Measurements from ENCODE around the gene KCNE2. TPM values are rescaled to one million over a fixed set of nuclear protein-coding genes. Genes with fewer than 3 reads are reported as not detected.

Gene KCNE2
- total RNA-seq, 1 experiment from 2014 or later, result not detected

DNA sequence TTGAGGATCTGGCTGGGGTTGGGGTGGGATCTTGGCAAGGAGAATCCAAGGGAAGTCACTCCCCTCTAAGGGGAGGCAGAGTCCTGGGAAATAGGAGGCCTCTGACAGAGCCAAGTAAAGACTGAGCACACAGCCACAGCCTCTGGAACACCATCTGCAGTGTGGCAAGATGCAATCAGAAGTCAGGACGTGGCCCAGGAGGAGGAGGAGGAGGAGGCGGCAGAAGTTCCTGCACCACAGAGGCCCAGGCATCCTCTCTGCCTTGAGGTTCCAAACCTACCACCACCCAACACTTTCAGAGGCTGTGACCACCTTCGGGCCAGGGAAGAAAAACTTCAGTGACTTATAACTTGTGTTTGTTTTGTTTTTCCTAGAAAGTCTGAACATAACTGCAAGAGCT lies 23.7 kb upstream of the KCNE2 start:
- Histone ChIP-seq H3K27me3 (replicated peaks; ENCODE audit: control insufficient read depth, insufficient read depth, low read length) (no peaks in the 10 kb centered on the region), H3K4me1 (no peaks in the 10 kb centered on the region), H3K4me3 (ENCODE audit: low read depth, low read length) (no peak overlapping the region), H3K9me3 (no peaks in the 10 kb centered on the region), H3K36me3 (ENCODE audit: control insufficient read depth, insufficient read depth, low read length) (no peaks in the 10 kb centered on the region)
- intact Hi-C loops (cut with micrococcal nuclease; ENCODE audit: unreplicated experiment), result no loop called here
- no peak for DNase-seq
- H3K27me3 Mint-ChIP-seq (ENCODE audit: insufficient read depth, unreplicated experiment), result no peaks in the 10 kb centered on the region
- no peaks in the 10 kb centered on the region for H3K36me3 Mint-ChIP-seq (ENCODE audit: insufficient read depth, unreplicated experiment)
- H3K4me3 Mint-ChIP-seq (ENCODE audit: unreplicated experiment), result no peak overlapping the region
- ChIA-PET CTCF (no interaction called here), POLR2A (no interaction called here)
- TF ChIP-seq, protein P1, sequence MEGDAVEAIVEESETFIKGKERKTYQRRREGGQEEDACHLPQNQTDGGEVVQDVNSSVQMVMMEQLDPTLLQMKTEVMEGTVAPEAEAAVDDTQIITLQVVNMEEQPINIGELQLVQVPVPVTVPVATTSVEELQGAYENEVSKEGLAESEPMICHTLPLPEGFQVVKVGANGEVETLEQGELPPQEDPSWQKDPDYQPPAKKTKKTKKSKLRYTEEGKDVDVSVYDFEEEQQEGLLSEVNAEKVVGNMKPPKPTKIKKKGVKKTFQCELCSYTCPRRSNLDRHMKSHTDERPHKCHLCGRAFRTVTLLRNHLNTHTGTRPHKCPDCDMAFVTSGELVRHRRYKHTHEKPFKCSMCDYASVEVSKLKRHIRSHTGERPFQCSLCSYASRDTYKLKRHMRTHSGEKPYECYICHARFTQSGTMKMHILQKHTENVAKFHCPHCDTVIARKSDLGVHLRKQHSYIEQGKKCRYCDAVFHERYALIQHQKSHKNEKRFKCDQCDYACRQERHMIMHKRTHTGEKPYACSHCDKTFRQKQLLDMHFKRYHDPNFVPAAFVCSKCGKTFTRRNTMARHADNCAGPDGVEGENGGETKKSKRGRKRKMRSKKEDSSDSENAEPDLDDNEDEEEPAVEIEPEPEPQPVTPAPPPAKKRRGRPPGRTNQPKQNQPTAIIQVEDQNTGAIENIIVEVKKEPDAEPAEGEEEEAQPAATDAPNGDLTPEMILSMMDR (IDR thresholded peaks at IDR 0.05; ENCODE audit: insufficient read depth in 1 of 2, low read depth in 1 of 2, low read length in 1 of 2, severe bottlenecking in 1 of 2, unreplicated experiment in 1 of 2), result no peak
- H3K4me1 Mint-ChIP-seq (ENCODE audit: low read depth, unreplicated experiment), result no peaks in the 10 kb centered on the region
- no peaks in the 10 kb centered on the region for H3K9me3 Mint-ChIP-seq (ENCODE audit: unreplicated experiment)
- BruUV-seq (replicated peaks), result no TSS peak
- H3K27ac Mint-ChIP-seq (ENCODE audit: unreplicated experiment), result no peak overlapping the region

- no peaks in the 10 kb centered on the region for H3K27me3 ChIP-seq (replicated peaks; ENCODE audit: control insufficient read depth, insufficient read depth, low read length)
Observed at GRCh38 chr21:34342476-34342875, 21.3 kb upstream of the KCNE2 start.

DNA sequence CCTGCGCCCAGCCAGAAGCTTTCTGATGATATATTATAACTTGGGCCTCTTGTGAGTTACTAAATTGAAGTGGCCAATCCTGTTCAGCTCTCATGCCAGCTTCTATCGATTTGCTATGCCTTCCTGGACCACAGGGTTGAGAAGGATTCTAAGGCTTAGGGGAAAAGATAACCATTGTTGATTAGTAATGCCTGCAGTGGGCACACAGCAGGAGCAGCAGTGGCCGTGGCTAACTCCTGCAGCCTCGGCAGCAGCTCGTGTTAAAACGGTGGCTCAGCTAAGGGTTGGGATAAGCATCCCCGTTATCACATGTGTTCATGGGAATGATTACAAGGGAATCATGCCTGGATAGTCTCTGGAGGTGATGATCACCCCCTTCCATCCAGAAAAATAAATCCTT lies 20.5 kb upstream of the KCNE2 start:
- H3K36me3 Mint-ChIP-seq (ENCODE audit: insufficient read depth, unreplicated experiment), result no peaks in the 10 kb centered on the region
- no peaks in the 10 kb centered on the region for H3K9me3 Mint-ChIP-seq (ENCODE audit: unreplicated experiment)
- CTCF ChIA-PET, result no interaction called here
- TF ChIP-seq, protein P1 (IDR thresholded peaks at IDR 0.05; ENCODE audit: insufficient read depth in 1 of 2, low read depth in 1 of 2, low read length in 1 of 2, severe bottlenecking in 1 of 2, unreplicated experiment in 1 of 2), result no peak
- H3K4me1 Mint-ChIP-seq (ENCODE audit: low read depth, unreplicated experiment), result no peaks in the 10 kb centered on the region
- Histone ChIP-seq H3K4me1 (no peaks in the 10 kb centered on the region), H3K36me3 (ENCODE audit: control insufficient read depth, insufficient read depth, low read length) (no peaks in the 10 kb centered on the region), H3K9me3 (no peaks in the 10 kb centered on the region), H3K27me3 (replicated peaks; ENCODE audit: control insufficient read depth, insufficient read depth, low read length) (no peaks in the 10 kb centered on the region), H3K4me3 (ENCODE audit: low read depth, low read length) (no peak overlapping the region)
- intact Hi-C loops (cut with micrococcal nuclease; ENCODE audit: unreplicated experiment), result no loop called here
- POLR2A ChIA-PET, result no interaction called here
- BruUV-seq (replicated peaks), result no TSS peak
- no peaks in the 10 kb centered on the region for H3K27me3 Mint-ChIP-seq (ENCODE audit: insufficient read depth, unreplicated experiment)
- no peak overlapping the region for H3K27ac Mint-ChIP-seq (ENCODE audit: unreplicated experiment)
- no peak for DNase-seq
- no peak overlapping the region for H3K4me3 Mint-ChIP-seq (ENCODE audit: unreplicated experiment)

More at GRCh38 chr21:34342476-34342875, 21.3 kb upstream of the KCNE2 start:
- ChIA-PET POLR2A (no interaction called here), CTCF (no interaction called here)
- H3K36me3 ChIP-seq (ENCODE audit: control insufficient read depth, insufficient read depth, low read length), result no peaks in the 10 kb centered on the region
- Mint-ChIP-seq H3K36me3 (ENCODE audit: insufficient read depth, unreplicated experiment) (no peaks in the 10 kb centered on the region), H3K4me3 (ENCODE audit: unreplicated experiment) (no peak overlapping the region), H3K27ac (ENCODE audit: unreplicated experiment) (no peak overlapping the region), H3K27me3 (ENCODE audit: insufficient read depth, unreplicated experiment) (no peaks in the 10 kb centered on the region), H3K4me1 (ENCODE audit: low read depth, unreplicated experiment) (no peaks in the 10 kb centered on the region), H3K9me3 (ENCODE audit: unreplicated experiment) (no peaks in the 10 kb centered on the region)
- TF ChIP-seq, protein P1 (IDR thresholded peaks at IDR 0.05; ENCODE audit: insufficient read depth in 1 of 2, low read depth in 1 of 2, low read length in 1 of 2, severe bottlenecking in 1 of 2, unreplicated experiment in 1 of 2), result no peak
- BruUV-seq (replicated peaks), result no TSS peak
- H3K4me3 ChIP-seq (ENCODE audit: low read depth, low read length), result no peak overlapping the region
- no peaks in the 10 kb centered on the region for H3K4me1 ChIP-seq
- intact Hi-C loops (cut with micrococcal nuclease; ENCODE audit: unreplicated experiment), result no loop called here
- no peaks in the 10 kb centered on the region for H3K9me3 ChIP-seq
- DNase-seq, result no peak
